ENCODE results near the gene RAB35. TPM values are rescaled to one million over a fixed set of nuclear protein-coding genes. Genes with fewer than 3 reads are reported as not detected.

The RAB35 gene
- polyA plus RNA-seq, 1 of the 3 experiments (the other 2 are of a cell fraction): 41.8 TPM

DNA sequence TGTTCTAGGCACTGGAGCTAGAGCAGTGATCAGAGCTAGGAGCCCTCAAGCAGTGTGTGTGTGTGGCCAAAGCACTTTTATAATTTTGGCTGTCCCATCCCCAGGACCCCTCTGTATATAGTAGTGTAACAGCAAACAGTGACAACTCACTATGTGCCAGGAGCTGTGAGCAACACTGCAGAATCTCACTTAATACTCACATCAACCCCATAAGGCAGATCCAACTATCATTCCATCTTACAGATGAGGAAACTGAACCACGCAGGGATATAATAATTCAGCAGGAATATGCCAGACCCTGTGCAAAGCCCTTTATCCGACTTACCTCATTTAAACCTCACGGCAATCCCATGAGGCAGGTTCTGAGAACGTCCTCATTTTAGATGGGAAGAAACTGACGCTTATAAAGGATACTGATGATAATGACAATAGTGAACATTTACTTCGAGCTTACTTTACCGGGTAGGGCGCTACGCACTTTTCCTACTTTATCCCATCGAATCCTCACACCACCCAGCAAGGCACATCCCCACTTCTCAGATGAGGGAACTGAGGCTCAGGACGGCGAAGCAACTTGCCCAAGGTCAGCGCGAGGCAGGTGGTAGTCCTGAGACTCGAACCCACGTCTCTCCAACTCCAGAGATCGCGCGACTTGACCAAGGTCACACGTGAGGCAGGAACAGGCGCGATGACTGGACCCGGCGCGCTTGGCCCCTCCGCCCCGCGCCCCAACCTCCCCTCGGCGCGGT lies 687 bp downstream of the RAB35 start:
- peaks cover 18 to 25% of the 10 kb centered on the region in 2 experiments for H3K4me1 ChIP-seq (ENCODE audit: control insufficient read depth in 1 of 2, insufficient read depth in 2 of 2, low read depth in 1 of 2, low read length in 1 of 2)
- H3K9me2 ChIP-seq: no peaks in the 10 kb centered on the region
- H3K36me3 ChIP-seq (replicated peaks in 1 of 2; ENCODE audit: control insufficient read depth in 1 of 2, insufficient read depth in 2 of 2, low read length in 1 of 2): peaks cover 0 to 2% of the 10 kb centered on the region in 2 experiments
- peak overlapping the region in 1 of 2 experiments; percentile 54; a peak in 2 of 4 replicates for H3K27ac ChIP-seq (ENCODE audit: low read depth in 2 of 2, low read length in 1 of 2)
- no peaks in the 10 kb centered on the region for H3K27me3 ChIP-seq (ENCODE audit: insufficient read depth)
- H3K9me3 ChIP-seq: no peaks in the 10 kb centered on the region
- peak overlapping the region; percentile 71 to 94 for H3K4me3 ChIP-seq (ENCODE audit: low read depth in 2 of 2, low read length in 1 of 2)
- H2AFZ ChIP-seq (ENCODE audit: low read depth): no peak overlapping the region
- ChIA-PET POLR2A (interaction anchor here (0.7 to 3.3 kb wide), 5 partner anchors 12 to 176 kb away, joined by 3 to 23 read pairs (median 6); partner anchors contain the start of genes BICDL1, RNU4-1, RNU4-2 and RPLP0), CTCF (interaction anchor here (1.6 to 2.6 kb wide), 2 partner anchors 15 to 44 kb away, joined by 3 to 8 read pairs; no protein-coding TSS in a partner anchor)
- peak overlapping the region; percentile 98 for H3K4me2 ChIP-seq
- no peak for DNase-seq
- TF ChIP-seq, protein P1, sequence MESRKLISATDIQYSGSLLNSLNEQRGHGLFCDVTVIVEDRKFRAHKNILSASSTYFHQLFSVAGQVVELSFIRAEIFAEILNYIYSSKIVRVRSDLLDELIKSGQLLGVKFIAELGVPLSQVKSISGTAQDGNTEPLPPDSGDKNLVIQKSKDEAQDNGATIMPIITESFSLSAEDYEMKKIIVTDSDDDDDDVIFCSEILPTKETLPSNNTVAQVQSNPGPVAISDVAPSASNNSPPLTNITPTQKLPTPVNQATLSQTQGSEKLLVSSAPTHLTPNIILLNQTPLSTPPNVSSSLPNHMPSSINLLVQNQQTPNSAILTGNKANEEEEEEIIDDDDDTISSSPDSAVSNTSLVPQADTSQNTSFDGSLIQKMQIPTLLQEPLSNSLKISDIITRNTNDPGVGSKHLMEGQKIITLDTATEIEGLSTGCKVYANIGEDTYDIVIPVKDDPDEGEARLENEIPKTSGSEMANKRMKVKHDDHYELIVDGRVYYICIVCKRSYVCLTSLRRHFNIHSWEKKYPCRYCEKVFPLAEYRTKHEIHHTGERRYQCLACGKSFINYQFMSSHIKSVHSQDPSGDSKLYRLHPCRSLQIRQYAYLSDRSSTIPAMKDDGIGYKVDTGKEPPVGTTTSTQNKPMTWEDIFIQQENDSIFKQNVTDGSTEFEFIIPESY (IDR thresholded peaks at IDR 0.05; ENCODE audit: borderline replicate concordance, low read depth): peak; percentile 83; the same call in 1 of the 2 replicates
- TF ChIP-seq RCOR1 (IDR thresholded peaks at IDR 0.05; ENCODE audit: low read length) (0 out of 2 replicates have a peak, but pooled peaks have one; percentile 13), RAD21 (IDR thresholded peaks at IDR 0.05; ENCODE audit: low read length) (no peak), CHD2 (IDR thresholded peaks at IDR 0.05; ENCODE audit: low read length, partially characterized antibody) (peak; percentile 86), TAF1 (IDR thresholded peaks at IDR 0.05; ENCODE audit: borderline replicate concordance, low read depth, low read length) (no peak)
- TF ChIP-seq, protein P2, sequence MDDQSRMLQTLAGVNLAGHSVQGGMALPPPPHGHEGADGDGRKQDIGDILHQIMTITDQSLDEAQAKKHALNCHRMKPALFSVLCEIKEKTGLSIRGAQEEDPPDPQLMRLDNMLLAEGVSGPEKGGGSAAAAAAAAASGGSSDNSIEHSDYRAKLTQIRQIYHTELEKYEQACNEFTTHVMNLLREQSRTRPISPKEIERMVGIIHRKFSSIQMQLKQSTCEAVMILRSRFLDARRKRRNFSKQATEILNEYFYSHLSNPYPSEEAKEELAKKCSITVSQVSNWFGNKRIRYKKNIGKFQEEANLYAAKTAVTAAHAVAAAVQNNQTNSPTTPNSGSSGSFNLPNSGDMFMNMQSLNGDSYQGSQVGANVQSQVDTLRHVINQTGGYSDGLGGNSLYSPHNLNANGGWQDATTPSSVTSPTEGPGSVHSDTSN (IDR thresholded peaks at IDR 0.05): no peak
- TF ChIP-seq, protein P3, sequence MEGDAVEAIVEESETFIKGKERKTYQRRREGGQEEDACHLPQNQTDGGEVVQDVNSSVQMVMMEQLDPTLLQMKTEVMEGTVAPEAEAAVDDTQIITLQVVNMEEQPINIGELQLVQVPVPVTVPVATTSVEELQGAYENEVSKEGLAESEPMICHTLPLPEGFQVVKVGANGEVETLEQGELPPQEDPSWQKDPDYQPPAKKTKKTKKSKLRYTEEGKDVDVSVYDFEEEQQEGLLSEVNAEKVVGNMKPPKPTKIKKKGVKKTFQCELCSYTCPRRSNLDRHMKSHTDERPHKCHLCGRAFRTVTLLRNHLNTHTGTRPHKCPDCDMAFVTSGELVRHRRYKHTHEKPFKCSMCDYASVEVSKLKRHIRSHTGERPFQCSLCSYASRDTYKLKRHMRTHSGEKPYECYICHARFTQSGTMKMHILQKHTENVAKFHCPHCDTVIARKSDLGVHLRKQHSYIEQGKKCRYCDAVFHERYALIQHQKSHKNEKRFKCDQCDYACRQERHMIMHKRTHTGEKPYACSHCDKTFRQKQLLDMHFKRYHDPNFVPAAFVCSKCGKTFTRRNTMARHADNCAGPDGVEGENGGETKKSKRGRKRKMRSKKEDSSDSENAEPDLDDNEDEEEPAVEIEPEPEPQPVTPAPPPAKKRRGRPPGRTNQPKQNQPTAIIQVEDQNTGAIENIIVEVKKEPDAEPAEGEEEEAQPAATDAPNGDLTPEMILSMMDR (IDR thresholded peaks at IDR 0.05): no peak
- H3F3A ChIP-seq (replicated peaks; ENCODE audit: insufficient read depth): peaks cover 22% of the 10 kb centered on the region
- peaks cover 79% of the 10 kb centered on the region for H3K79me2 ChIP-seq (ENCODE audit: insufficient read depth)
- WGBS (ENCODE audit: low lambda C conversion rate): 17% methylated on average over 16 of the region's 31 CpGs
- H4K20me1 ChIP-seq (ENCODE audit: insufficient read depth): peaks cover 53% of the 10 kb centered on the region
- peak overlapping the region; percentile 84 for H3K9ac ChIP-seq

DNA sequence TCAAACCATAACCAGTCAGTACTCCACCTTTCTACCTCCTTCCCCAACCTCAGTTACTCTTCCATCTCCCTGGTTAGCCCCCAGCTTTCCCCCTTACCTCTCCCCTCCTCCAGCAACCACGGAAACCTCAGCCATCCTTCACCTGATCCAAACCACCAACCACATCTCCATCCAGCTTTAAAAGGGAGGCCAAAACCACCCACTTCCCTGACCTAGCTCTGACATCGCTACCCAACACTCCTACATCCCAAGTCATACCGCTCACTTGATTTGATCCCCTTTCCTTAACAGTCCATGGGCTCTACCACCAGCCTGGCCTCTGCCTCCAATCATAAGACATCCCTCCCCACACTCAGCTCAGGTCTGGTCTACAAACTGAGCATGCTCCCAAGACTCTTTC lies 1.5 kb downstream of the RAB35 start:
- Histone ChIP-seq H3K27me3 (ENCODE audit: insufficient read depth) (no peaks in the 10 kb centered on the region), H2AFZ (ENCODE audit: low read depth) (no peak overlapping the region), H3K4me1 (ENCODE audit: control insufficient read depth in 1 of 2, insufficient read depth in 2 of 2, low read depth in 1 of 2, low read length in 1 of 2) (peaks cover 18 to 24% of the 10 kb centered on the region in 2 experiments), H3K9me2 (no peaks in the 10 kb centered on the region), H3F3A (replicated peaks; ENCODE audit: insufficient read depth) (peaks cover 22% of the 10 kb centered on the region), H3K9ac (0 out of 2 replicates have a peak overlapping the region, but pooled peaks have one; percentile 84), H3K4me2 (peak overlapping the region; percentile 98), H3K9me3 (no peaks in the 10 kb centered on the region), H3K79me2 (ENCODE audit: insufficient read depth) (peaks cover 87% of the 10 kb centered on the region), H3K27ac (ENCODE audit: low read depth in 2 of 2, low read length in 1 of 2) (no peak overlapping the region), H3K36me3 (replicated peaks in 1 of 2; ENCODE audit: control insufficient read depth in 1 of 2, insufficient read depth in 2 of 2, low read length in 1 of 2) (peaks cover 0 to 2% of the 10 kb centered on the region in 2 experiments), H4K20me1 (ENCODE audit: insufficient read depth) (peaks cover 61% of the 10 kb centered on the region), H3K4me3 (ENCODE audit: low read depth in 2 of 2, low read length in 1 of 2) (peak overlapping the region; percentile 71 to 94; a peak in 3 of 4 replicates)
- DNase-seq: no peak
- 96% methylated on average over 3 of the region's 3 CpGs for WGBS (ENCODE audit: low lambda C conversion rate)
- ChIA-PET POLR2A (interaction anchor here (1.0 kb wide), 1 partner anchor 12 kb away, joined by 3 read pairs; no protein-coding TSS in a partner anchor), CTCF (interaction anchor here (0.8 kb wide), 1 partner anchor 28 kb away, joined by 3 read pairs; no protein-coding TSS in a partner anchor)
- TF ChIP-seq RCOR1 (IDR thresholded peaks at IDR 0.05; ENCODE audit: low read length) (no peak), FOXJ3 (CRISPR knock-in tag; IDR thresholded peaks at IDR 0.05) (no peak), MXI1 (IDR thresholded peaks at IDR 0.05; ENCODE audit: low read depth, low read length) (no peak), TCF12 (IDR thresholded peaks at IDR 0.05) (no peak), JUND (IDR thresholded peaks at IDR 0.05) (no peak), EP300 (IDR thresholded peaks at IDR 0.05; ENCODE audit: borderline replicate concordance in 1 of 2, low read depth in 1 of 2, low read length in 1 of 2) (no peak), TEAD4 (IDR thresholded peaks at IDR 0.05; ENCODE audit: borderline replicate concordance, insufficient read depth) (no peak), MEF2A (IDR thresholded peaks at IDR 0.05; ENCODE audit: borderline replicate concordance, low read depth) (no peak), TAF1 (IDR thresholded peaks at IDR 0.05; ENCODE audit: borderline replicate concordance, low read depth, low read length) (no peak), GABPA (IDR thresholded peaks at IDR 0.05; ENCODE audit: low read depth) (no peak), RFX5 (IDR thresholded peaks at IDR 0.05; ENCODE audit: low read length) (no peak), FOSL2 (IDR thresholded peaks at IDR 0.05; ENCODE audit: borderline replicate concordance, low read depth) (no peak), YY1 (IDR thresholded peaks at IDR 0.05; ENCODE audit: low read depth) (no peak)
- TF ChIP-seq, protein P2 (IDR thresholded peaks at IDR 0.05): no peak
- TF ChIP-seq, protein P4, sequence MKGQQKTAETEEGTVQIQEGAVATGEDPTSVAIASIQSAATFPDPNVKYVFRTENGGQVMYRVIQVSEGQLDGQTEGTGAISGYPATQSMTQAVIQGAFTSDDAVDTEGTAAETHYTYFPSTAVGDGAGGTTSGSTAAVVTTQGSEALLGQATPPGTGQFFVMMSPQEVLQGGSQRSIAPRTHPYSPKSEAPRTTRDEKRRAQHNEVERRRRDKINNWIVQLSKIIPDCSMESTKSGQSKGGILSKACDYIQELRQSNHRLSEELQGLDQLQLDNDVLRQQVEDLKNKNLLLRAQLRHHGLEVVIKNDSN (IDR thresholded peaks at IDR 0.05; ENCODE audit: borderline replicate concordance, low read depth): no peak

All from SK-N-SH (cell line).